Middle frontal gyrus (tissue), 1 donor: ENCODE results near the gene CNKSR1.

Source experiments
- DNase-seq: peaks from one replicate; pipeline ENCODE4 v3.0.0-alpha.2; 2015; ENCODE audit warnings: low spot score; ENCODE audit errors: extremely low spot score

CNKSR1 gene

DNA sequence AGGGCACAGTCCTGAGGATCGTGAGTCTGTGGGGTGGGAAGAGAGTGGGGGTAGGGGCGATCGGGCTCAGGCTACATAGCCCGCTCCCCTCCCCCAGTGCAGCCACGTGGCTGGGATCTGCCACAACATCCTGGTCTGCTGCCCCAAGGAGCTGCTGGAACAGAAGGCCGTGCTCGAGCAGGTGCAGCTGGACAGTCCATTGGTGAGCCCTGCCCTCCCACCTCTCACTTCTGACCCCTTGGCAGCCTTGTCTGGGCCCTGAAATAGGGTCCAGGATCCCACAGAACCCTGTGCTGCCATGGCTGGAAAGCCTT lies 5.0 kb downstream of the CNKSR1 start:
- DNase-seq: no peak

DNA sequence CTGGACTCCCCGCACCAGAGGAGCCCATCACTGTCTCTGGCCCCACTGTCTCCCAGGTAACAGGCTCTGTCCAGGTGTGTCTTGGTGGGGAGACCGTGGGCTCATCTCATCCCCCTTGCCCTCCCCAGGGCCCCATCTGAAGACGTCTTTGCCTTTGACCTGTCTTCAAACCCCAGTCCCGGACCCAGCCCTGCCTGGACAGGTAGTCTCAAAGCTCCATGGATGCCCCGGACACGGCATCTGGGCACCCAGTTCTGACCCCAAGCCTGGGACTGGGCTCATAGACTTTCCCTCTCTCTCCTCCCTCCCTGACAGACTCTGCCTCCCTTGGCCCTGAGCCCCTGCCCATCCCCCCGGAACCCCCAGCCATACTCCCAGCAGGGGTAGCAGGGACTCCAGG lies 6.8 kb downstream of the CNKSR1 start:
- no peak for DNase-seq

- no peak for DNase-seq
Observed at GRCh38 chr1:26184883-26185282, 7.6 kb downstream of the CNKSR1 start.

- no peak for DNase-seq
Observed at GRCh38 chr1:26187882-26188281, 10.6 kb downstream of the CNKSR1 start.

DNA sequence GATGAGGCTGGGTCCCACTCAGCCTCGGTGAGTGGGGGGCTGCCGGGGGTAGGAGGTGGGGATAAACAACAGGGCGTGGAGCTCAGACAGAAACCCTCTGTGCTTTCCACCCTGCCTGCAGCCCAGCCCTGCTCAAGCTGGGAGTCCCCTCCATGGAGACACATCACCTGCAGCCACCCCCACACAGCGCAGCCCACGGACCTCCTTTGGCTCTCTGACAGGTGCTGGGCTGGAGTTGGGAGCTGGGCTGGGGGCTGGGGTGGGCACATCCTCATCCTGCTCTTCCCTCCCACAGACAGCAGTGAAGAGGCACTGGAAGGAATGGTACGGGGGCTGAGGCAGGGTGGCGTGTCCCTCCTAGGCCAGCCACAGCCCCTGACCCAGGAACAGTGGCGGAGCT lies 11.2 kb downstream of the CNKSR1 start:
- no peak for DNase-seq

DNA sequence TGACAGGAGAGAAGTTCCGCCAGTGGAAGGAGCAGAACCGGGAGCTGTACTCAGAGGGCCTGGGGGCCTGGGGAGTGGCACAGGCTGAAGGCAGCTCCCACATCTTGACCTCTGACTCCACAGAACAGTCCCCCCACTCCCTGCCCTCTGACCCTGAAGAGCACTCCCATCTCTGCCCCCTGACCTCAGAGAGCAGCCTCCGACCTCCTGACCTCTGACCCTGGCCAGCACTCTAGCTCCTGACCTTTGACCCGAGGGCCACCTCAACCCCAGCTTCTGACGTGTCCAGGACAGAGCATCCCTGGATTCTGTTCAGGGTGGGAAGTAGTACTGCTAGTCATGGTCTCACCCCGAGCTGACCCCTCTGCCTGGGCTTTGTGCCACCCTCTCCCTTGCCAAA lies 12.0 kb downstream of the CNKSR1 start:
- DNase-seq: no peak

DNA sequence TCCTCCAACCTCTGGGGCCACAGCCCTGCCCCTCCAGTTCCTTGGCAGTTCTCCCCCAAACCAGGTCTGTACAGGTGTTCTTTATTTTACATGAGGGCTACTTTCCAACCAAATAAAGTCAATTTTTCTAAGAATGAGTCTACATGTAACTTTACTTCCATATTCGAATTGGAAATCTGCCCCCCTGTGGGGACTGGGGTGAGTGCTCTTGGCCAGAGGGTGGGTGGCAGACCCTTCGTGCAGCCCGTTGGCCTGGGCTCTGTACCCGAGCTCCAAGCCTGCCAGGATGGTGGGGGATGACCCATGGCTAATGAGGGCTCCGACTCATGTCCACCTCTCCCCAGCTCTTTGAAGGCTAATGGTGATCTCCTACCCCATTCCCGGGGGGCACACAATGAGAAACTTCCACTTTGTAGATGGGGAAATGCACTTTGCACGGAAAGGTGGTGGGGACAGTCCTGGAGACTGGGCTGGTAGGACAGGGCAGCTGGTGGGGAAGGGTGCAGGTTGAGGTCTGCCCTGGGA lies 12.5 kb downstream of the CNKSR1 start:
- no peak for DNase-seq

DNA sequence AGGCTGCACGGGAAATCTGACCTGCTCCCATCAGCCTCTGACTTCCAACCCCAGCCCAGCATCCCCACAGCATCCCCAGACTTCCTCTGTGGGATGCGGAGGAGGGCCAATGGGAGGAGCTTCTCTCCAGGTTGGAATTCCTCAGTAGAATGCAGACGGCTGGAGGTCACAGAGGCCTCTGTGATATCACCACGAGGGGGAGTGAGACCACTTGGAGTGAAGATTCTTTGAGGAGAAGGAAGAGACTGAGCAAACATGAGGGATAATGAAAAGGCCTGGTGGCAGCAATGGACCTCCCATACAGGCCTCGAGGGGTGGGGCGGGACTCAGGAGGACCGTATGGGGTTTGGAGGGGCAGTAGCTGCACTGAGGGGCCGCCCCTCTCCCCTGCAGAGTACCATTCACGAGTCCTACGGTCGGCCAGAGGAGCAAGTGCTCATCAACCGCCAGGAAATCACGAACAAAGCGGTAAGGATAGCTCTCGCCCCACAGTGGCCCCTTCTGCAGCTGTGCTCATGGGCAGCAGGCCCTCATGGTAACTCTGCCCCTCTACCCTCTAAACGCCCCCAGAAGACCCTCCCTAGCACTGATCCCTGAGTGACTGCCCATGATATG lies 13.2 kb downstream of the CNKSR1 start, which contains the start of gene CATSPER4:
Gene CATSPER4, plus strand, starts transcription at position 230 of the 615 bp plus-strand sequence. Its CDS starts 26 bp downstream, at position 256.
- no peak for DNase-seq

- DNase-seq: no peak
Observed at GRCh38 chr1:26191739-26192138, 14.4 kb downstream of the CNKSR1 start.

- DNase-seq: no peak
Observed at GRCh38 chr1:26195805-26196204, 18.5 kb downstream of the CNKSR1 start.

- DNase-seq: no peak
Observed at GRCh38 chr1:26197301-26197700, 20.0 kb downstream of the CNKSR1 start.

DNA sequence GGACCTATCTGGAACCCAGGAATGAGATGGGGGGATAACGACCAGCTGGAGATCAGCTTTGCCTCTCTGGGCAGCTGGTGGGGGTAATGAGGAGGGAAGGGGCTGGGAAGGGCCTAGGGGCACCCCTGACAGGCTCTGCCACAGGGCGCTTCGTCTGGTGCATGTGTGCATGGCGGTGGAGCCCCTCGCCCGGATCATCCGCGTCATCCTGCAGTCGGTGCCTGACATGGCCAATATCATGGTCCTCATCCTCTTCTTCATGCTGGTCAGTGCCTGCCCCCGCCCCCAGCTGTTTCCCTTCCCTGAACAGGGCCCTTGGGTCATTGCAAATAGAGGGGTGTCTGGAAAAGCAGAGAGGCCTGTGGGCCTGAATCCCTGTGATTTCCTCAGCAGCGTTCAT lies 20.5 kb downstream of the CNKSR1 start:
- DNase-seq: no peak

- DNase-seq: no peak
Observed at GRCh38 chr1:26200413-26200812, 23.1 kb downstream of the CNKSR1 start.

GRCh38 chr1:26203642-26204318 lies 26.5 kb downstream of the CNKSR1 start:
- DNase-seq: no peak

- DNase-seq: no peak
Observed at GRCh38 chr1:26210147-26210870, 33.0 kb downstream of the CNKSR1 start.

- DNase-seq: no peak
Observed at GRCh38 chr1:26212726-26213125, 35.4 kb downstream of the CNKSR1 start.

GRCh38 chr1:26213335-26213905 lies 36.1 kb downstream of the CNKSR1 start:
- DNase-seq: no peak

- no peak for DNase-seq
Observed at GRCh38 chr1:26215246-26215645, 38.0 kb downstream of the CNKSR1 start.

GRCh38 chr1:26218906-26219494 lies 41.7 kb downstream of the CNKSR1 start:
- DNase-seq: no peak

GRCh38 chr1:26220199-26220912 lies 43.1 kb downstream of the CNKSR1 start:
- DNase-seq: no peak

DNA sequence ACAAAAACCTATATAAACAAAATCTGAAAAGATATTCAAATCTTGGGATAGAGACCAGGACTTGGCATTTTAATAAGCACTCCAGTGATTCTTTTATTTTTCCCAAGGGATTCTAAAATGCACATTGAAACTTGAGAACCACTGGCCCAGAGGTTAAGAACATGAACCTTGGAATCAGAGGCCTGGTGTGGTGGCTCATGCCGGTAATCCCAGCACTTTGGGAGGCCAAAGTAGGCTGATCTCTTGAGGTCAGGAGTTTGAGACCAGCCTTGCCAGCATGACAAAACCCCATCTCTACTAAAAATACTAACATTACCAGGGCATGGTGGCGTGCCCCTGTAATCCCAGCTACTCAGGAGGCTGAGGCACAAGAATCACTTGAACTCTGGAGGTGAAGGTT lies 43.8 kb downstream of the CNKSR1 start:
- DNase-seq: no peak
